Measurements from ENCODE around the gene KLK11.

DNA sequence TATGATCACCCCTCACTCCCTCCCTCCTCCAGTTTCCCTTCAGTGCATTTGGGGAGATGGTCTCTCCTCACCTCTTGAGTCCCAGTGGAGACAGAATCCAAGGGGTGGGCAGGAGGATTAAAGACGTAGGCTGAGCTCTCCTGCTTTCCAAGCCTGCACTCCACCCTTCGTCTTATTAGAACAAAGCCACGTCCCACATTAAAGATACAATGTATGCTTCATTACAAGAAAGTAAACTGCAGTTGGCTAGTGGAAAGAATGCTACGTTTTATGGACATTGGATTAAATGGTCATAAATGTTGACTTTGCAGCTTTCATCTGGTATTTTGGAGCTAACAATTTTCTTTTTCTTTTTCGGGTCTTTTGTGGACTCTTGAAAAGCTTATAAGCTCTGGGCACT lies 1.5 kb upstream of the KLK11 start:
- TF ChIP-seq EZH2phosphoT487 (IDR thresholded peaks at IDR 0.05; ENCODE audit: insufficient read depth, low read depth) = no peak
- TF ChIP-seq EZH2 (IDR thresholded peaks at IDR 0.05; ENCODE audit: insufficient read depth, poor library complexity, severe bottlenecking) = no peak
